HL-60 (cell line): ENCODE results near the gene TBC1D12.

Experiments
- CTCF ChIP-seq: IDR thresholded peaks from one replicate; pipeline ENCODE4 v1.5.1; 2011; ENCODE audit warnings: low read length, control low read depth, inconsistent platforms; ENCODE audit not compliant: insufficient read depth
- GABPA ChIP-seq: IDR thresholded peaks from 2 replicates; pipeline ENCODE4 v1.6.1; 2012; ENCODE audit warnings: low read depth
- POLR2AphosphoS5 ChIP-seq: IDR thresholded peaks from 2 replicates; pipeline ENCODE4 v1.6.1; 2012; ENCODE audit warnings: low read depth

- TF ChIP-seq CTCF (no peak), POLR2AphosphoS5 (no peak), GABPA (no peak)
Measured at GRCh38 chr10:94443047-94443446, 40.7 kb downstream of the TBC1D12 start.
